Measurements from ENCODE around the gene SPSB1. TPM values are rescaled to one million over a fixed set of nuclear protein-coding genes. Genes with fewer than 3 reads are reported as not detected.

Gene SPSB1
- polyA plus RNA-seq, 1 donor, result 9.8 TPM

GRCh38 chr1:9257851-9258250 is 34.8 kb upstream of the SPSB1 start:
- no peak for DNase-seq

- no peak for DNase-seq
Measured at GRCh38 chr1:9258629-9259028, 34.1 kb upstream of the SPSB1 start.

- no peak for DNase-seq
Measured at GRCh38 chr1:9260059-9260766, 32.5 kb upstream of the SPSB1 start.

GRCh38 chr1:9261496-9261895 is 31.2 kb upstream of the SPSB1 start:
- DNase-seq, result no peak

- no peak for DNase-seq
Measured at GRCh38 chr1:9262096-9262986, 30.4 kb upstream of the SPSB1 start.

- DNase-seq, result no peak
Measured at GRCh38 chr1:9263276-9263855, 29.3 kb upstream of the SPSB1 start.

GRCh38 chr1:9263984-9264872 is 28.5 kb upstream of the SPSB1 start:
- no peak for DNase-seq

- no peak for DNase-seq
Measured at GRCh38 chr1:9265037-9265436, 27.7 kb upstream of the SPSB1 start.

- DNase-seq, result no peak
Measured at GRCh38 chr1:9265968-9266367, 26.7 kb upstream of the SPSB1 start.

- no peak for DNase-seq
Measured at GRCh38 chr1:9267352-9267686, 25.4 kb upstream of the SPSB1 start.

GRCh38 chr1:9267827-9268581 is 24.7 kb upstream of the SPSB1 start:
- no peak for DNase-seq

- DNase-seq, result no peak
Measured at GRCh38 chr1:9269078-9269501, 23.6 kb upstream of the SPSB1 start.

GRCh38 chr1:9269721-9270120 is 23.0 kb upstream of the SPSB1 start:
- DNase-seq, result no peak

GRCh38 chr1:9270290-9270883 is 22.3 kb upstream of the SPSB1 start:
- DNase-seq, result no peak

- DNase-seq, result no peak
Measured at GRCh38 chr1:9271283-9271682, 21.4 kb upstream of the SPSB1 start.

GRCh38 chr1:9271861-9272595 is 20.7 kb upstream of the SPSB1 start:
- no peak for DNase-seq

GRCh38 chr1:9273177-9273576 is 19.5 kb upstream of the SPSB1 start:
- DNase-seq, result no peak

GRCh38 chr1:9275161-9275560 is 17.5 kb upstream of the SPSB1 start:
- no peak for DNase-seq

- no peak for DNase-seq
Measured at GRCh38 chr1:9275567-9276034, 17.1 kb upstream of the SPSB1 start.

- DNase-seq, result no peak
Measured at GRCh38 chr1:9278116-9278515, 14.6 kb upstream of the SPSB1 start.

Measured in left kidney (tissue), 2 donors.